HepG2 (cell line): ENCODE data around the gene CHST12. TPM values are rescaled to one million over a fixed set of nuclear protein-coding genes. Genes with fewer than 3 reads are reported as not detected.

Source experiments
- ATAC-seq: fragments of 200-7000 bp; cut with Tn5 transposase; 3 replicates; pipeline ENCODE4 v1.9.1; 2020; ENCODE audit warnings: mild to moderate bottlenecking, moderate library complexity
- BruUV-seq: library from RNA; stranded (reverse); fragments of 400-500 nt; replicated peaks from 2 replicates; lab custom pipeline; 2021; lab: Mats Ljungman, UMichigan
- CTCF ChIA-PET: fragments of 300-600 bp; formaldehyde crosslinking; extraction: SDS; loops from one replicate; lab custom pipeline; 2021; ENCODE audit warnings: low total read pairs, inconsistent platforms, low intra/inter-chr PET ratio; lab: Yijun Ruan, JAX
- POLR2A ChIA-PET: fragments of 350-600 bp; sonication (Branson Sonifier 250); formaldehyde crosslinking; loops from one replicate; lab custom pipeline; 2020; ENCODE audit warnings: antibody characterized with exemption, inconsistent platforms; lab: Yijun Ruan, JAX
- DNase-seq: peaks from one replicate; pipeline ENCODE4 v3.0.0-alpha.2; 2015; ENCODE audit warnings: low spot score
- FAIRE-seq: peaks from 3 replicates; lab custom pipeline; 2011; peaks lifted over from hg19 to GRCh38; lab: Jason Lieb, UNC
- H2AFZ ChIP-seq: one replicate; pipeline ENCODE4 v1.6.1; 2011; ENCODE audit warnings: low read length, inconsistent platforms
- H3K27ac ChIP-seq: fragments of 300-600 bp; 3 replicates; pipeline ENCODE4 v1.8.0; 2011; ENCODE audit warnings: mixed run types, mild to moderate bottlenecking, mixed read lengths, low read length, inconsistent platforms; ENCODE audit not compliant: insufficient read depth; ENCODE audit errors: extremely low read length
- H3K27me3 ChIP-seq, 2 experiments: fragments of 200-600 bp in 1 of 2; 2 replicates in 1 of 2; 3 replicates in 1 of 2; pipeline versions ENCODE4 v1.6.0 to v1.8.0; 2011; ENCODE audit warnings: low read length in 2 of 2, mild to moderate bottlenecking in 2 of 2, moderate library complexity in 2 of 2, inconsistent platforms in 1 of 2; ENCODE audit not compliant: insufficient read depth in 2 of 2, control insufficient read depth in 1 of 2
- H3K36me3 ChIP-seq, 2 experiments: fragments of 200-600 bp in 1 of 2; replicated peaks in 1 of 2; 2 replicates in 1 of 2; 3 replicates in 1 of 2; pipeline versions ENCODE4 v1.5.1 to v1.8.0; 2011; ENCODE audit warnings: low read length in 2 of 2, inconsistent platforms in 1 of 2; ENCODE audit not compliant: insufficient read depth in 2 of 2, control insufficient read depth in 1 of 2
- H3K4me1 ChIP-seq: 2 replicates; pipeline ENCODE4 v1.5.1; 2012; ENCODE audit warnings: low read length, inconsistent platforms; ENCODE audit not compliant: insufficient read depth
- H3K4me2 ChIP-seq: 2 replicates; pipeline ENCODE4 v1.6.0; 2011; ENCODE audit warnings: low read depth, low read length, inconsistent platforms
- H3K4me3 ChIP-seq, 3 experiments: fragments of 200-600 bp in 1 of 3; sonication (generic), shearing (Covaris generic) in 1 of 3; replicated peaks in 1 of 3; 2 replicates each; pipeline ENCODE4 v1.5.1; 2011 to 2016; ENCODE audit warnings: low read length in 3 of 3, inconsistent platforms in 2 of 3, low read depth in 2 of 3, mild to moderate bottlenecking in 2 of 3, control low read depth in 1 of 3, mixed read lengths in 1 of 3; ENCODE audit not compliant: insufficient read depth in 1 of 3
- H3K79me2 ChIP-seq: one replicate; pipeline ENCODE4 v1.6.1; 2011; ENCODE audit warnings: low read length, inconsistent platforms; ENCODE audit not compliant: insufficient read depth
- H3K9ac ChIP-seq: 2 replicates; pipeline ENCODE4 v1.6.0; 2011; ENCODE audit warnings: mild to moderate bottlenecking, low read depth, low read length, inconsistent platforms; ENCODE audit not compliant: insufficient read depth
- H3K9me3 ChIP-seq: 2 replicates; pipeline ENCODE4 v1.5.1; 2012; ENCODE audit warnings: mild to moderate bottlenecking, low read length
- H4K20me1 ChIP-seq: 2 replicates; pipeline ENCODE4 v1.6.0; 2011; ENCODE audit warnings: inconsistent platforms, mild to moderate bottlenecking, low read length, moderate library complexity; ENCODE audit not compliant: insufficient read depth
- REST ChIP-seq, 2 experiments: IDR thresholded peaks; 2 replicates each; pipeline ENCODE4 v1.6.1; 2011 to 2012; ENCODE audit warnings: low read length in 2 of 2, borderline replicate concordance in 1 of 2, low read depth in 1 of 2, mild to moderate bottlenecking in 1 of 2, moderate library complexity in 1 of 2
- SNAPC2 ChIP-seq: sonication (generic); formaldehyde crosslinking; IDR thresholded peaks from 2 replicates; pipeline ENCODE4 v1.8.1; 2022; ENCODE audit warnings: mild to moderate bottlenecking, missing genetic modification reagents
- ZBTB49 ChIP-seq: sonication (generic); formaldehyde crosslinking; IDR thresholded peaks from 2 replicates; pipeline ENCODE4 v1.4.0; 2020; ENCODE audit warnings: missing genetic modification reagents, borderline replicate concordance
- ZNF629 ChIP-seq: sonication (generic); formaldehyde crosslinking; conservative IDR thresholded peaks from 2 replicates; pipeline ENCODE4 v1.5.0; 2020; ENCODE audit warnings: missing genetic modification reagents
- WGBS: methylation state at CpG from one replicate; pipeline ENCODE4 v1.1.6; 2017; ENCODE audit warnings: low lambda C conversion rate; 5-methylcytosine and 5-hydroxymethylcytosine counted together
- in situ Hi-C: cut with HindIII; loops from 2 replicates; pipeline ENCODE4 v1.10.0; 2017; ENCODE audit warnings: low pct_unique_long_range_greater_than_20kb; ENCODE audit not compliant: extremely low pct_ligation_motif_present
- intact Hi-C: fragments of 100-400 bp; cut with micrococcal nuclease; formaldehyde crosslinking; loops from one replicate; pipeline ENCODE4 v1.10.0; 2022; ENCODE audit not compliant: unreplicated experiment
- polyA plus RNA-seq, 8 experiments: library from polyadenylated mRNA; depleted of rRNA in 3 of 8; stranded (reverse) in 7 of 8; unstranded in 1 of 8; fragments of >200 nt; fragmentation: Illumina TruSeq in 4 of 8; extraction: Trizol in 4 of 8; gene quantifications; 2 replicates each; pipeline versions ENCODE4 v1.2.1 to v1.2.3, GENCODE V29; 2011 to 2016; ENCODE audit warnings: low read depth in 4 of 8, missing spikeins in 1 of 8, mixed read lengths in 1 of 8; ENCODE audit not compliant: insufficient read depth in 1 of 8
- total RNA-seq, 5 experiments: library from RNA; depleted of rRNA; stranded (reverse); fragments of >200 nt; fragmentation: Illumina TruSeq; extraction: Trizol; gene quantifications; 2 replicates each; pipeline ENCODE4 v1.2.3, GENCODE V29; 2016; ENCODE audit warnings: low read depth in 1 of 5

Gene CHST12
- total and polyA plus RNA-seq, 2 of the 13 experiments (the other 11 are each of a cell fraction or from before 2014, with no cell fraction given) = 6.4 to 15.8 TPM

- H3K27me3 ChIP-seq = peaks cover 4 to 7% of the 10 kb centered on the region in 2 experiments; a peak in 3 of 5 replicates
- no peak overlapping the region for H3K4me2 ChIP-seq
- no peak overlapping the region for H3K9ac ChIP-seq
- H4K20me1 ChIP-seq = no peaks in the 10 kb centered on the region
- intact Hi-C loops = no loop called here
- DNase-seq = no peak
- FAIRE-seq = no peak
- TF ChIP-seq ZNF629 (CRISPR knock-in tag) = peak; percentile 55; the same call in 1 of the 2 replicates
- peak in 1 of 2 experiments; percentile 71 for TF ChIP-seq REST (IDR thresholded peaks at IDR 0.05; ENCODE audit: borderline replicate concordance in 1 of 2, low read depth in 1 of 2, low read length in 2 of 2)
- TF ChIP-seq SNAPC2 (CRISPR knock-in tag) = no peak
- TF ChIP-seq ZBTB49 (CRISPR knock-in tag) = no peak
- peaks cover 12% of the 10 kb centered on the region for H3K4me1 ChIP-seq
- no peaks in the 10 kb centered on the region for H3K36me3 ChIP-seq
- in situ Hi-C loops = no loop called here
- H3K27ac ChIP-seq = no peak overlapping the region
- ATAC-seq = peak; percentile 20
- POLR2A ChIA-PET = no interaction called here
- no peak overlapping the region for H2AFZ ChIP-seq
- H3K4me3 ChIP-seq = no peak overlapping the region
- 40% methylated on average over 9 of the region's 15 CpGs for WGBS
- no TSS peak for BruUV-seq
- CTCF ChIA-PET = no interaction called here
- no peaks in the 10 kb centered on the region for H3K79me2 ChIP-seq
- no peaks in the 10 kb centered on the region for H3K9me3 ChIP-seq
Observed at GRCh38 chr7:2461268-2462026, 58.0 kb downstream of the CHST12 start.
